Esophagus (tissue), 2 donors: ENCODE measurements around the gene ADARB1. TPM values are rescaled to one million over a fixed set of nuclear protein-coding genes. Genes with fewer than 3 reads are reported as not detected.

Source experiments
- H3K27ac ChIP-seq, 2 donors: one replicate each; pipeline ENCODE4 v1.5.1; 2013; ENCODE audit warnings: low read depth in 2 of 2, mild to moderate bottlenecking in 2 of 2, inconsistent platforms in 1 of 2, low read length in 1 of 2, moderate library complexity in 1 of 2
- H3K27me3 ChIP-seq, 2 donors: one replicate each; pipeline ENCODE4 v1.6.1; 2013; ENCODE audit warnings: low read length in 2 of 2, control low read depth in 1 of 2, mild to moderate bottlenecking in 1 of 2; ENCODE audit not compliant: insufficient read depth in 2 of 2, control insufficient read depth in 1 of 2
- H3K36me3 ChIP-seq, 2 donors: one replicate each; pipeline ENCODE4 v1.6.1; 2013; ENCODE audit warnings: low read length in 1 of 2; ENCODE audit not compliant: control insufficient read depth in 2 of 2, insufficient read depth in 2 of 2
- H3K4me1 ChIP-seq, 2 donors: one replicate each; pipeline ENCODE4 v1.6.1; 2013; ENCODE audit warnings: low read length in 1 of 2; ENCODE audit not compliant: control insufficient read depth in 2 of 2, insufficient read depth in 2 of 2
- H3K4me3 ChIP-seq, 2 donors: one replicate each; pipeline ENCODE4 v1.5.1; 2013; ENCODE audit warnings: low read length in 2 of 2, mild to moderate bottlenecking in 2 of 2, low read depth in 1 of 2, moderate library complexity in 1 of 2
- H3K9me3 ChIP-seq, 2 donors: one replicate each; pipeline ENCODE4 v1.6.1; 2013; ENCODE audit warnings: mild to moderate bottlenecking in 2 of 2, low read depth in 1 of 2, low read length in 1 of 2, moderate library complexity in 1 of 2; ENCODE audit not compliant: control insufficient read depth in 2 of 2, insufficient read depth in 1 of 2
- WGBS, 2 donors: extraction: QIAGEN DNeasy Blood & Tissue Kit; methylation state at CpG; one replicate each; pipeline ENCODE4 v1.1.7; 2013; 5-methylcytosine and 5-hydroxymethylcytosine counted together
- polyA plus RNA-seq, 2 donors: library from polyadenylated mRNA; stranded (reverse); fragments of 200-250 nt; gene quantifications; one replicate each; pipeline ENCODE4 v1.2.3, GENCODE V29; 2013
- donor health status: healthy with polysubstance abuse.
- donor health status: Bipolar disorder and iron deficiency.

The ADARB1 gene
- polyA plus RNA-seq, 2 donors = 4.7 to 7.9 TPM

DNA sequence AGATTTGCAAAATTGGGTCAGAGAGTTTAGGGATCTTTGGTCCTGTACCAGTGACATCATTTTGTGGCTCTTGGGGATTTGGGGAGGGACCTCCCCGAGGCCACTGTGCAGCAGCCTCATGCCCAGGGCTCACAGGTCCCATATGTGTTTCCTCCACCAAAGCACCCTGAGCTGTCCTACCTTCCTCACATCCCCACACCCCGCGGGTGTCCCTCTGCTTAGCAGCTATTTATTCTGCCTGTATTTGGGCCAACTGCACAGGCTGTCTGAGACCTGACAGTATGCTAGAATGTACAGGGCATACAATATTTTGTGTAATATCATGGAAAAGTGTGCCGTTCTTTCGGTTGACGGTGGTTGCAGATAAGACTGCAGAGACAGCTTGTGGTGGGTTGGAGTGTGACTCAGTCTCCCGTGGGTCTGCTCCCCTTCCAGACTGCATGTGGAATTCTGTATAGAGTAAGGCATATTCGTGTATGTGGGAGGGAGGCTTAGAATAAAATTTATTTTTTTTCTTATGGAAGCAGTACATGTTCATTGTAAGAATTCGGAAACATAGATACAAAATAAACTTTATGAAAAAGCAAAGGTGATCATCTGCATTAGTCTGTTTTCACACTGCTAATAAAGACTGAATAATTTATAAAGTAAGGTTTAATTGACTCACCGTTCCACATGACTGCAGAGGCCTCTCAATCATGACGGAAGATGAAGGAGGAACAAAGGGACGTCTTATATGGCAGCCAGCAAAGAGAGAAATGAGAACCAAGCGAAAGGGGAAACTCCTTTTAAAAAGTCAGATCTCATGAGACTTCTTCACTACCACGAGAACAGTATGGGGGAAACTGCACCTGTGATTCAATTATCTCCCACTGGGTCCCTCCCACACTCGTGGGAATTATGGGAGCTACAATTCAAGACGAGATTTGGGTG lies 84.4 kb downstream of the ADARB1 start:
- H3K27ac ChIP-seq = no peak overlapping the region
- H3K27me3 ChIP-seq = no peaks in the 10 kb centered on the region
- H3K9me3 ChIP-seq = no peaks in the 10 kb centered on the region
- no peak overlapping the region for H3K4me3 ChIP-seq
- H3K36me3 ChIP-seq = peaks cover 0 to 2% of the 10 kb centered on the region in 2 donors
- WGBS, 2 donors = 68 to 76% methylated on average over 16 of the region's 16 CpGs
- H3K4me1 ChIP-seq = peaks cover 7 to 11% of the 10 kb centered on the region in 2 donors

DNA sequence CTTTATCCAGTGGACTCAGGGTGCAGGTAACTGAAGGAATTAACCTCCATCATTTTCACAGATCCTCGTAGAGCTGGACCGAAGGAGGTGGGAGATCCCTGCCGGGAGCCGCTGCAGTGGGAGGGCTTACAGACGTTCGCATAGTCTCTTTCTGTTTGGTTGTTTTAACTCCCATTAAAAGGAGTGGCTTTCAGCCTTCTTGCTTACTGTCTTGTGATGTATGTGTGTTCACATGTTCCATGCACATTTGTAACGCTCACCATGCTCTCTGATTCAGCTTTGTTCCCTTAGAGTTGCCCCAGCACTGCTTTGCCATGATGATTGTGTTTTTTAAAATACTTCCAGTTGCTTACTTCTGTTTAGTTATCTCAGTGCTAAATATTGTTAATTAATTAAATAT lies 85.8 kb downstream of the ADARB1 start:
- WGBS, 2 donors = 94 to 98% methylated on average over 7 of the region's 7 CpGs
- Histone ChIP-seq H3K27ac (no peak overlapping the region), H3K9me3 (no peaks in the 10 kb centered on the region), H3K36me3 (peaks cover 0 to 2% of the 10 kb centered on the region in 2 donors), H3K4me3 (no peak overlapping the region), H3K27me3 (no peaks in the 10 kb centered on the region), H3K4me1 (peaks cover 7 to 9% of the 10 kb centered on the region in 2 donors)

DNA sequence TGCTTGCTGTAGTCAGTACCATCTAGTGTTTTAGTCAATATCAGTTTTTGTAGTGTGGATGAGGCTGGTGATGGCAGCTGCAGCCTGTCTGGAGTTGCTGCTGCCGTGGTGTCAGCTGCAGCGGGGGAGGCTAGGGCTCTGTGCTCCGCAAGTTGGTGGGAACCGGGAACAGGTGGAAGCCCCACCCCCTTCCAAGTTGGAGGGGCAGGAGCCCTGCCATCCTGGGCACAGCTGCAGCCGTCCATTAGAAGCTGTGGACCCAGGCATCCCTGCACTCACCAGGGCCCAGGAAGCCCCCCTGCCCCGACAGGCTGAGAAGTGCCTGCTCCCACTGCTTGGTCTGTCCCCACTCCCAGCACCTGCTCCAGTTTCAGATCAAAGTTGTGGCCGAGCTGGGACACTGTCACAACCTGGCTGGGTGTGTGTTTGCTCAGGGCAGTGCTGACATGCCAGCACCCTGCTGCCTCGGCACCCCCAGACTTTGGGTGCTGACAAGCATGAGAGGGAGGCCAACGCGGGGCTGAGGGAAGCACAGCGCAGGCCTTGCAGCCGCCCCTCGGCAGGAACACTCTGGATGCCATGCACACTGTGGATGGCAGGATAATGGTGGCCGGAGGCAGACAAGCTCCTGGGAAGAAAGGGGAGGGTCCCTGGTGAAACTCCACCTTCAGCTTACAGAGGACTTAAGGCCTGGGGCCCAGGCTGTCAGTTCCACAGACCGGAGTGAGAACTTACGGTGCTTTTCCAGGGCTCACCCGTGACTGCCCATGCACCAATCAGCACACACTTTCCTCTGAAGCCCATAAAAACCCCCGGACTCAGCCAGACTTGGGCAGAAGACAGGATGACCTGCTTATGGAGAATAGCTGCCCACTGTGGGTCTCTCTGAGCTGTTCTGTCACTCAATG lies 86.9 kb downstream of the ADARB1 start:
- 76 to 80% methylated on average over 18 of the region's 18 CpGs for WGBS, 2 donors
- peaks cover 7 to 9% of the 10 kb centered on the region in 2 donors for H3K4me1 ChIP-seq
- no peak overlapping the region for H3K27ac ChIP-seq
- H3K9me3 ChIP-seq = no peaks in the 10 kb centered on the region
- H3K4me3 ChIP-seq = no peak overlapping the region
- peaks cover 0 to 2% of the 10 kb centered on the region in 2 donors for H3K36me3 ChIP-seq
- no peaks in the 10 kb centered on the region for H3K27me3 ChIP-seq

DNA sequence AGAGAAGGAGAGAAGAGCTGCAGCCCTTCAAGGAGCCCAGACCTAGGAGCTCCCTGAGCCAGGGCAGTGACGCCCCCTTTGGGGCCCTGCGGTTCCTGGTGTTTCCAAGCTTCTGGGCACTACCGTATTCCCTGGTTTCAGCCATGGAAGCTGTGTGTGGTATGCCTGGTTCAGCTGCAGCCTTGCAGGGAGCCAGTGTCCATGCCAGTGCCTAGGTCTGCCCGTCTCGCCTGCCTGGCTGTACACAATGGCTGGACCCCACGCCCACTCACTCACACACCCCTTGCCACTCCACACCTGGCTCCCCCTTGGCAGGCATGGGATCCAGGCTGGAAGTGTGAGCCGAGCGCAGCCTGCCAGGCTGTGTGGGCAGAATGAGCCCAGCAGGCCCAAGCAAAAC lies 87.7 kb downstream of the ADARB1 start:
- Histone ChIP-seq H3K4me3 (no peak overlapping the region), H3K4me1 (peaks cover 5 to 9% of the 10 kb centered on the region in 2 donors), H3K9me3 (no peaks in the 10 kb centered on the region), H3K27me3 (no peaks in the 10 kb centered on the region), H3K27ac (no peak overlapping the region), H3K36me3 (peaks cover 0 to 2% of the 10 kb centered on the region in 2 donors)
- 75 to 76% methylated on average over 8 of the region's 8 CpGs for WGBS, 2 donors

DNA sequence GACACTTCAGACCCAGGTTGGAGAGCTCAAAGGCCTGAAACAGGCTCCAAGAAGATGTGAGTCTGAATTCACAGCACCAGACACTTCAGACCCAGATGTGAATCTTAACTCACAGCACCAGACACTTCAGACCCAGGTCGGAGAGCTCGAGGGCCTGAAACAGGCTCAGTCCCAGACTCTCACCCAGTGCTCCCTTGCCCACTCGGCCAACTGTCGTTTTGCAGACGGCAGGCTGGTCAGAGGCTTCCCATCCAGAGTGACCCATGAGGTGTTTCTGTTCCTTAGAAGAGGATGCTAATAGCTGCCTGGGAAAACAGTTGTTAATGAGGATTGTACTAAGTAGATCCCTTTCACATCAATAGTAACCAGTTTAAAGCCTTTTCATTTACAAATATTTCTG lies 88.4 kb downstream of the ADARB1 start:
- Histone ChIP-seq H3K4me3 (no peak overlapping the region), H3K27ac (no peak overlapping the region), H3K4me1 (peaks cover 5 to 9% of the 10 kb centered on the region in 2 donors), H3K27me3 (no peaks in the 10 kb centered on the region), H3K9me3 (no peaks in the 10 kb centered on the region), H3K36me3 (peaks cover 0 to 2% of the 10 kb centered on the region in 2 donors)
- WGBS, 2 donors = 89 to 95% methylated on average over 5 of the region's 5 CpGs

DNA sequence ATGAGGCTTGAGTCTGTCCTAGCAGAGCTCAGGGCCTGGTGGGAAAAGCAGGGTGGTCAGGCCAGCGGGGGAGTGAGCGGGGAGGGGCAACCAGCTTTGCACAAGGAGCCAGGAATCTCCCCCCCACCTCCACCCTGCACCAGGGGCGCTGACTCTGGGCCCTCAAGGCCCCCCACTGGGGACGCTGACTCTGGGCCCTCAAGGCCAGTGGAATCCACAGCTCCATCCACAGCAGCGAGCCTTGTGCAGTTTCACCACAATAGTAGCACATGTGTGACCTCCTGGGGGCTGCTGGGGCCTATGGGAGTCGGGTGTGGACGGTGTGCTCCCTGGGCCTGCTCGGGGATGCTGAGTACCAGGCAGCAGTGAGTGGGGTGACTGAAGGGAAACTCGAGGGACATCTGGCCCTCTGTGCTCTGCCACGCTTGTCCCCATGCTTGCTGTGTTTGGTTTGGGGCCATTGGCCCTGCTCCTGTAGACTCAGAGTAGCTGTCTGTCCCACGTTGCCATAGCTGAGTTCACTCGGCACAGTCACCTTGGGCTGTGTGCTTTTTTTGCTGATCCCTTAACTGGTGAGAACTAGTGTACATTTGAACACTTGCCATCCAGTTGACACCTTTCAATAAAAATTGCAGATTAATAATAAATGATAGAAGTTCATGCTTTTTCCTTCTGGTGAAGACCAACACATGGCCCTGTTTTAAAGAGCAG lies 89.2 kb downstream of the ADARB1 start:
- 83 to 89% methylated on average over 12 of the region's 12 CpGs for WGBS, 2 donors
- Histone ChIP-seq H3K27me3 (no peaks in the 10 kb centered on the region), H3K4me1 (peaks cover 5 to 9% of the 10 kb centered on the region in 2 donors), H3K4me3 (no peak overlapping the region), H3K9me3 (no peaks in the 10 kb centered on the region), H3K27ac (no peak overlapping the region), H3K36me3 (peaks cover 0 to 2% of the 10 kb centered on the region in 2 donors)

DNA sequence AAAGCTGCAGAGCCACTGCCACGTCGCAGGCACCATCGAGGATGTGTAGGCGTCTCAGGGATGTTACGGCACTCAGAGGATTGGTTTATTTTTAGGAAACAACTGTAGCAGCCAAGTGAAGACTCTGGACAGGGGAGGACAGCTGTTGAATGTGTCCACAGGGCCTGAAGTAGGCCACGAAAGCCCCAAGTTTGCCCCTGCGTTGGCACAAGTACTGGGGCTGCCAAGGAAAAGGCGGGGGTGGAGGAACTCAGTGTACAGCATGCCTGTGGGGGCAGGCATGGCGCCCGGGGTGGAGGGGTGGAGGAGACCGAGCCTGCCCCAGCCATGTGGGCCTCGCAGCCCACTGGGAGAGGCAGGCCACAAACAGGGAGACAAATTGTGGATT lies 89.7 kb downstream of the ADARB1 start:
- Histone ChIP-seq H3K9me3 (no peaks in the 10 kb centered on the region), H3K27me3 (no peaks in the 10 kb centered on the region), H3K4me3 (no peak overlapping the region), H3K27ac (no peak overlapping the region), H3K36me3 (peaks cover 0 to 2% of the 10 kb centered on the region in 2 donors), H3K4me1 (peaks cover 5 to 11% of the 10 kb centered on the region in 2 donors)
- 60 to 64% methylated on average over 12 of the region's 12 CpGs for WGBS, 2 donors

DNA sequence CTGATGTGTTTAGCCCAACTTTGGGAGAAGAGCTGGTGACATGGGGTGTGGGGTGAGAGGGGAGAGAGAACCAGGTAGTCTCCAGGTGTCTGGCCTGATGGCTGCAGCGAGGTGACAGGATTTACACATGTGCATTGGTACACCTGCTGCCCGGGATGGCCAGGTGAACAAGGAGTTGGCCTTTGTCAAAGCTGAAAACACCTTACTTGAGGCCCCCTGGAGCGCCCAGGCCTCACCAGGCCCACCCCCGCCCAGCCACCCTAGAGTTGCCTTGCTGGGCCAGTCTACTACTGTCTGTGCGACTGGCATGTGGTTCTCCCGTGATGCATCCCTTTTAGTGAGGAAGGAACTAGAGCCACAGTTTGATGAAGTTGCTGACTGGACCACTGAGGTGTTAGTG lies 90.5 kb downstream of the ADARB1 start:
- H3K27ac ChIP-seq = peak overlapping the region in 1 of 2 donors; percentile 0
- no peaks in the 10 kb centered on the region for H3K27me3 ChIP-seq
- H3K4me1 ChIP-seq = peaks cover 5 to 11% of the 10 kb centered on the region in 2 donors
- H3K4me3 ChIP-seq = no peak overlapping the region
- WGBS, 2 donors = 93 to 94% methylated on average over 6 of the region's 6 CpGs
- H3K9me3 ChIP-seq = no peaks in the 10 kb centered on the region
- no peaks in the 10 kb centered on the region for H3K36me3 ChIP-seq

DNA sequence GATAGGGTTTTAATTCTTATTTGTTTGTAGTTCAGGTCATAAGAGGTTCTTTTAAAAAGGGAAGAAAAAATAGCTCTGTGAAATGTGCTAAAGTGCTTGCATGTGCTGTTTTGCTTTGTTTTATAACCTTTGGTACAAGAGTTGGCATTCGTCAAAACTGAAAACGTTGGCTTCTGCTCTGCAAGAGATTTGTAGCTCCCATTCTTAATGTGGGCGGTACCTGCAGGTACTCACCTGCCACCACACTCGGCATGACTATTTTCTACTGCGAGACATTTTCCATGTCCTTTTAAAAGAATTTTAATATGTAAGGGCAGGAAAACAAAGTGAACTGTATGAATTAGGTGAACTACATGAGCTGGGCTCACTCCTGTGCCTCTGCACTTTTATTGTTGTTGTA lies 92.6 kb downstream of the ADARB1 start:
- Histone ChIP-seq H3K27me3 (no peaks in the 10 kb centered on the region), H3K27ac (peak overlapping the region in 1 of 2 donors; percentile 5), H3K4me3 (no peak overlapping the region), H3K9me3 (no peaks in the 10 kb centered on the region), H3K36me3 (no peaks in the 10 kb centered on the region), H3K4me1 (peaks cover 5 to 10% of the 10 kb centered on the region in 2 donors)
- WGBS, 2 donors = 46 to 55% methylated on average over 5 of the region's 5 CpGs
